DMS 273 treated with DMSO at 0.1 percent for 48 hours (cell line): ENCODE data around the gene ZNF473.
A peak's percentile ranks its signal among the peaks of the same experiment; 100 is the strongest.

Source experiments
- DNase-seq: peaks from one replicate; lab custom pipeline; 2025; lab: John Stamatoyannopoulos, UW

ZNF473 gene

GRCh38 chr19:50003810-50004419, 21.9 kb upstream of the ZNF473 start:
- no peak for DNase-seq

GRCh38 chr19:50005428-50005827, 20.4 kb upstream of the ZNF473 start:
- no peak for DNase-seq

GRCh38 chr19:50007170-50007569, 18.6 kb upstream of the ZNF473 start:
- DNase-seq, result no peak

GRCh38 chr19:50007947-50008346, 17.9 kb upstream of the ZNF473 start:
- DNase-seq, result no peak

- no peak for DNase-seq
These were observed 17.3 kb upstream of the ZNF473 start for GRCh38 chr19:50008532-50008931.

GRCh38 chr19:50016225-50016807, 9.5 kb upstream of the ZNF473 start:
- no peak for DNase-seq

- DNase-seq, result no peak
These were observed 5.3 kb upstream of the ZNF473 start for GRCh38 chr19:50020481-50020880.

- DNase-seq, result no peak
These were observed 3.0 kb upstream of the ZNF473 start for GRCh38 chr19:50022823-50023222.

- DNase-seq, result no peak
These were observed 1.1 kb upstream of the ZNF473 start for GRCh38 chr19:50024719-50025021.

GRCh38 chr19:50025022-50025793, 597 bp upstream of the ZNF473 start, which contains the start of gene VRK3:
Gene VRK3, minus strand, starts transcription at chr19:50025372. Its CDS starts 9,210 bp downstream, at chr19:50016162.
- DNase-seq, result peak; percentile 99

GRCh38 chr19:50026550-50026906, 723 bp downstream of the ZNF473 start:
- DNase-seq, result no peak

GRCh38 chr19:50030225-50030624, 4.4 kb downstream of the ZNF473 start:
- DNase-seq, result no peak

GRCh38 chr19:50030937-50031336, 5.1 kb downstream of the ZNF473 start:
- DNase-seq, result no peak

- no peak for DNase-seq
These were observed 11.1 kb downstream of the ZNF473 start for GRCh38 chr19:50036908-50037307.

- no peak for DNase-seq
These were observed 14.2 kb downstream of the ZNF473 start for GRCh38 chr19:50039968-50040367.

- DNase-seq, result no peak
These were observed 15.2 kb downstream of the ZNF473 start for GRCh38 chr19:50040967-50041366.

GRCh38 chr19:50042363-50043024, 16.7 kb downstream of the ZNF473 start:
- no peak for DNase-seq

GRCh38 chr19:50043967-50044366, 18.2 kb downstream of the ZNF473 start:
- no peak for DNase-seq

- DNase-seq, result no peak
These were observed 19.1 kb downstream of the ZNF473 start for GRCh38 chr19:50044922-50045321.

GRCh38 chr19:50046649-50047503, 21.1 kb downstream of the ZNF473 start:
- DNase-seq, result no peak

GRCh38 chr19:50047671-50048070, 21.9 kb downstream of the ZNF473 start:
- DNase-seq, result no peak
